Measurements from ENCODE around the gene C20orf173. TPM values are rescaled to one million over a fixed set of nuclear protein-coding genes. Genes with fewer than 3 reads are reported as not detected.
A peak's percentile ranks its signal among the peaks of the same experiment; 100 is the strongest.

C20orf173 gene
- total and polyA plus RNA-seq, 2 of the 13 experiments (the other 11 are each of a cell fraction or from before 2014, with no cell fraction given): not detected

DNA sequence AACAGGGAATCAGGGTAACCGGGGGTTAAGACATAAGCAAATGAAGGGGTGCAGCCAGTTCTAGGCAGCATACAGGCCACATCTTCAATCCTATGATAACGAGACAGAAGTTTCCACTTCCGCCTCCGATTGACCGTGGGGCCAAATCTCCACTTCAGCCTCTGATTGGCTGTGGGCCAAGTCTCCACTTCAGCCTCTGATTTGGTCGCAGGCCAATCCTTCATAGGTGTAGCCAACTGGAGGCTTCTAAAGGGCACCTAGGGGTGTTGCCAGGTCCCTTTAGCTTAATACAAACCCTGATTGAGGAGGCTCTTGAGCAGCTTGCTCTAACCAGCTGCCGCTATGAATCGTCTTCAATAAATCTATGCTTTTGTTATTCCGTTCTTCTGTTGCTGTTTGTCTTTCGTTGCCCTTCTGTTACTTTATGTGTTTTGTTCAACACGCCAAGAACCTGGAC lies 10.3 kb upstream of the C20orf173 start (continued):
- TF ChIP-seq, protein P1, sequence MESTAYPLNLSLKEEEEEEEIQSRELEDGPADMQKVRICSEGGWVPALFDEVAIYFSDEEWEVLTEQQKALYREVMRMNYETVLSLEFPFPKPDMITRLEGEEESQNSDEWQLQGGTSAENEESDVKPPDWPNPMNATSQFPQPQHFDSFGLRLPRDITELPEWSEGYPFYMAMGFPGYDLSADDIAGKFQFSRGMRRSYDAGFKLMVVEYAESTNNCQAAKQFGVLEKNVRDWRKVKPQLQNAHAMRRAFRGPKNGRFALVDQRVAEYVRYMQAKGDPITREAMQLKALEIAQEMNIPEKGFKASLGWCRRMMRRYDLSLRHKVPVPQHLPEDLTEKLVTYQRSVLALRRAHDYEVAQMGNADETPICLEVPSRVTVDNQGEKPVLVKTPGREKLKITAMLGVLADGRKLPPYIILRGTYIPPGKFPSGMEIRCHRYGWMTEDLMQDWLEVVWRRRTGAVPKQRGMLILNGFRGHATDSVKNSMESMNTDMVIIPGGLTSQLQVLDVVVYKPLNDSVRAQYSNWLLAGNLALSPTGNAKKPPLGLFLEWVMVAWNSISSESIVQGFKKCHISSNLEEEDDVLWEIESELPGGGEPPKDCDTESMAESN (CRISPR knock-in tag; conservative IDR thresholded peaks at IDR 0.05): 0 out of 2 replicates have a peak, but pooled peaks have one; percentile 13
- TF ChIP-seq, protein P2, sequence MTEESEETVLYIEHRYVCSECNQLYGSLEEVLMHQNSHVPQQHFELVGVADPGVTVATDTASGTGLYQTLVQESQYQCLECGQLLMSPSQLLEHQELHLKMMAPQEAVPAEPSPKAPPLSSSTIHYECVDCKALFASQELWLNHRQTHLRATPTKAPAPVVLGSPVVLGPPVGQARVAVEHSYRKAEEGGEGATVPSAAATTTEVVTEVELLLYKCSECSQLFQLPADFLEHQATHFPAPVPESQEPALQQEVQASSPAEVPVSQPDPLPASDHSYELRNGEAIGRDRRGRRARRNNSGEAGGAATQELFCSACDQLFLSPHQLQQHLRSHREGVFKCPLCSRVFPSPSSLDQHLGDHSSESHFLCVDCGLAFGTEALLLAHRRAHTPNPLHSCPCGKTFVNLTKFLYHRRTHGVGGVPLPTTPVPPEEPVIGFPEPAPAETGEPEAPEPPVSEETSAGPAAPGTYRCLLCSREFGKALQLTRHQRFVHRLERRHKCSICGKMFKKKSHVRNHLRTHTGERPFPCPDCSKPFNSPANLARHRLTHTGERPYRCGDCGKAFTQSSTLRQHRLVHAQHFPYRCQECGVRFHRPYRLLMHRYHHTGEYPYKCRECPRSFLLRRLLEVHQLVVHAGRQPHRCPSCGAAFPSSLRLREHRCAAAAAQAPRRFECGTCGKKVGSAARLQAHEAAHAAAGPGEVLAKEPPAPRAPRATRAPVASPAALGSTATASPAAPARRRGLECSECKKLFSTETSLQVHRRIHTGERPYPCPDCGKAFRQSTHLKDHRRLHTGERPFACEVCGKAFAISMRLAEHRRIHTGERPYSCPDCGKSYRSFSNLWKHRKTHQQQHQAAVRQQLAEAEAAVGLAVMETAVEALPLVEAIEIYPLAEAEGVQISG (CRISPR knock-in tag; IDR thresholded peaks at IDR 0.05): peak; percentile 50; the same call in 1 of the 2 replicates
- TF ChIP-seq ZNF335 (CRISPR knock-in tag; IDR thresholded peaks at IDR 0.05): no peak
- no peak for TF ChIP-seq ZNF10 (CRISPR knock-in tag; IDR thresholded peaks at IDR 0.05; ENCODE audit: borderline replicate concordance, low read depth)

DNA sequence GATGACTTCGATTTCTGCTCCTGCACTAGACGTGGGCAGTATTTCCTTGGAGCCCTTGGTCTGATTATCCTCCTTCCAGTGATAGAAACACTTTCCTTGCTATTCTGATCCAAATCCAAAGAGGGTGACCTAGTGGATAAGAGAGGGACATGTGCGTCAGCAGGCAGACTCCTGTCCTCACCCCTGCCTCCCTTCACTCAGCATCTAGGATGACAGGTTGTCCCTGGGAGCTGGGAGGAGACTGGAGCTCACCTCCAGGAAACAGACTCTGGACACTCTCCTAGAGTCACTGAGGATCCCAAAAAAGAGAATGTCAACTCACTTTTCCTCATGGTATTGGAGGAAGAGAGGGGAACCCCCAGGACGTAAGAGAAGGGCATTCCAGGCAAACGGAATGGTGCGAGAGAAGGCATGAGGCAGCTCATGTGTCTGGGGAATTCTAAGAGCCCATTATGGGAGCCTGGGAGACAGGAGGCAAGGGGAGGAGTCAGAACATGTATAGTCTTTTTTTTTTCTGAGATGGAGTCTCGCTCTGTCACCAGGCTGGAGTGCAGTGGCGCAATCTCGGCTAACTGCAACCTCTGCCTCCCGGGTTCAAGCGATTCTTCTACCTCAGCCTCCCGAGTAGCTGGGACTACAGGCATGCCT lies 2.2 kb downstream of the C20orf173 start:
- no peak; the same call in 2 of the 3 replicates for ATAC-seq
- Histone ChIP-seq H3K27ac (ENCODE audit: extremely low read length, insufficient read depth, low read length) (no peak overlapping the region), H2AFZ (ENCODE audit: low read length) (no peak overlapping the region), H3K79me2 (ENCODE audit: insufficient read depth, low read length) (no peaks in the 10 kb centered on the region), H3K9me3 (ENCODE audit: low read length) (no peaks in the 10 kb centered on the region), H3K9ac (ENCODE audit: insufficient read depth, low read depth, low read length) (no peak overlapping the region), H3K36me3 (replicated peaks in 1 of 2; ENCODE audit: control insufficient read depth in 1 of 2, insufficient read depth in 2 of 2, low read length in 2 of 2) (no peaks in the 10 kb centered on the region), H3K4me2 (ENCODE audit: low read depth, low read length) (no peak overlapping the region), H4K20me1 (ENCODE audit: insufficient read depth, low read length) (no peaks in the 10 kb centered on the region), H3K4me1 (ENCODE audit: insufficient read depth, low read length) (peaks cover 25% of the 10 kb centered on the region), H3K27me3 (ENCODE audit: control insufficient read depth in 1 of 2, insufficient read depth in 2 of 2, low read length in 2 of 2) (no peaks in the 10 kb centered on the region; a peak in 1 of 5 replicates), H3K4me3 (replicated peaks in 1 of 3; ENCODE audit: insufficient read depth in 1 of 3, low read depth in 2 of 3, low read length in 3 of 3) (no peak overlapping the region)
- ChIA-PET POLR2A (interaction anchor here (1.4 to 2.6 kb wide), 2 partner anchors 15 to 80 kb away, joined by 3 to 8 read pairs; partner anchors contain the start of gene ERGIC3), CTCF (ENCODE audit: low intra/inter-chr PET ratio, low total read pairs) (no interaction called here)
- 20% methylated on average over 12 of the region's 12 CpGs for WGBS (ENCODE audit: low lambda C conversion rate)
- BruUV-seq (replicated peaks): no TSS peak
- intact Hi-C loops (cut with micrococcal nuclease; ENCODE audit: unreplicated experiment): no loop called here
- no peak for DNase-seq (ENCODE audit: low spot score)
- no peak for FAIRE-seq
- TF ChIP-seq KLF16 (CRISPR knock-in tag; IDR thresholded peaks at IDR 0.05) (0 out of 4 replicates have a peak, but pooled peaks of 1 of the 2 experiments have one; percentile 8), ZNF547 (CRISPR knock-in tag; IDR thresholded peaks at IDR 0.05) (no peak)
- TF ChIP-seq, protein P3, sequence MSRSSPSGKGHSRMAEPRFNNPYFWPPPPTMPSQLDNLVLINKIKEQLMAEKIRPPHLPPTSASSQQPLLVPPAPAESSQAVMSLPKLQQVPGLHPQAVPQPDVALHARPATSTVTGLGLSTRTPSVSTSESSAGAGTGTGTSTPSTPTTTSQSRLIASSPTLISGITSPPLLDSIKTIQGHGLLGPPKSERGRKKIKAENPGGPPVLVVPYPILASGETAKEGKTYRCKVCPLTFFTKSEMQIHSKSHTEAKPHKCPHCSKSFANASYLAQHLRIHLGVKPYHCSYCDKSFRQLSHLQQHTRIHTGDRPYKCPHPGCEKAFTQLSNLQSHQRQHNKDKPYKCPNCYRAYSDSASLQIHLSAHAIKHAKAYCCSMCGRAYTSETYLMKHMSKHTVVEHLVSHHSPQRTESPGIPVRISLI (CRISPR knock-in tag; IDR thresholded peaks at IDR 0.05; ENCODE audit: borderline replicate concordance): peak; percentile 46; the same call in 1 of the 2 replicates
- in situ Hi-C loops (cut with HindIII; ENCODE audit: extremely low pct_ligation_motif_present, low pct_unique_long_range_greater_than_20kb): no loop called here
